Measurements from ENCODE around the gene KIAA0232. TPM values are rescaled to one million over a fixed set of nuclear protein-coding genes. Genes with fewer than 3 reads are reported as not detected.
A peak's percentile ranks its signal among the peaks of the same experiment; 100 is the strongest.
"Not testable (repeated sequence)": the region's sequence is repeated elsewhere in the genome, so short reads cannot be mapped to it uniquely, and the experiment has no call there.

KIAA0232 gene
- total RNA-seq, 4 donors from 2014 or later, result 19.8 to 73.6 (median 49.5) TPM

DNA sequence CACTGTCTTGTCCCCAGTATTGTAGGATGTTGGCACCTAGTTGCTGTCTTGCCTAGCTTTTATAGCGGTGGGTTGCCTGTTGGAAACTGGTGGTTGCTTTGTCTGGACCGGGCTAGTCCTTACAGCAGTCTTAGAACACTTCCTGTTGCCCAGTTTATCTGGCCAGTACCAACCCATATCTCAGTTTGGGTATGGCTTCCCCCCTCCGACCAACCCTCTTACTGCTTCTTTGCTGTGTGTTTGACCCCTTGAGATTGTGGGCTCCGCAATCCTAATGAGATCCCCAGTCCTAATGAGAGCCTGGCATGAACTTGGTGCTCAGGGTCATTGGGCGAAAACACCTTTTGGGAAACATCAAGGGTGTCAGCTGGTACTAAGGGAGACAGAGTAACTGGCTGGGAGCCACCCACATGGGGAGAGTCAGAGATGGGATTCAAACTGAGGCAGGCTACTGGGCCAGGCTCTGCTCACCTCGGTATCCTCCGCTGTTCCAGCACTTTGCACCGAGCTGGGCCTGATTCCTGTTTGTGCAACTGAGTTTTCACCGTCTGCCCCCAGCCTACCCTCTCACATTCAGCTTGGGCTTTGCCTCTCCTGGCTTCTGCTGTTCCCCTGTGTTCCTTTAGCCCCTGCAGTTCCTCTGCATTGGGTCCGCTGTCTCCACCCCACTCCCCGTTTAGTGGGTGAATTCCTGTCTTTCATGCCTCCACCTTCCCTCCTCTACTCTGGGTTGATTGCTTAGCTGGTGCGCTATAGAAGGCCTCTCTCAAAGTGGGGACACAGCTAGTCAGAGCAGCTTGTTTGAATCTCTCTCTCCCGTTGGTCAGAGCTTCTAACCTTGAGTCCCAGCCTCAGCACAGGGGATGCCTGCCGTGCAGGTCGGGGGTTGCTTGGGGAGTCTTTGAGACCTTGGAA, 128.7 kb downstream of the KIAA0232 start:
- Histone ChIP-seq H3K36me3 (no peaks in the 10 kb centered on the region), H3K27ac (peak overlapping the region in 3 of 4 donors; percentile 98 to 100 (median 99))

DNA sequence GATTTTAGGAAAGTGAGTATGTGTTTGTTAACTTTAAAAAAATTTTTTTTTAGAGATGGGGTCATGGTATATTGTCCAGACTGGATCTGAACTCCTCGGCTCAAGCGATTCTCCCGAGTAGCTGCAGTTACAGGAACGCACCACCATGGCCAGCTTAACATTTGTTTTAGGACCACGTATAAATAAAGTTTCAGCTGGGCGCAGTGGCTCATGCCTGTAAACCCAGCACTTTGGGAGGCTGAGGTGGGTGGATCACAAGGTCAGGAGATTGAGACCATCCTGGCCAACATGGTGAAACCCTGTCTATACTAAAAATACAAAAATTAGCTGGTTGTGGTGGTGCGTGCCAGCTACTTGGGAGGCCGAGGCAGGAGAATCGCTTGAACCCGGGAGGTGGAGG, 129.4 kb downstream of the KIAA0232 start:
- not testable (repeated sequence) for H3K27me3 ChIP-seq, H3K36me3 ChIP-seq, H3K9me3 ChIP-seq, DNase-seq
- peak overlapping the region in 1 of 4 donors; percentile 17 for H3K27ac ChIP-seq
- H3K4me3 ChIP-seq, result peak overlapping the region in 1 of 4 donors; percentile 99
- TF ChIP-seq, protein P1, sequence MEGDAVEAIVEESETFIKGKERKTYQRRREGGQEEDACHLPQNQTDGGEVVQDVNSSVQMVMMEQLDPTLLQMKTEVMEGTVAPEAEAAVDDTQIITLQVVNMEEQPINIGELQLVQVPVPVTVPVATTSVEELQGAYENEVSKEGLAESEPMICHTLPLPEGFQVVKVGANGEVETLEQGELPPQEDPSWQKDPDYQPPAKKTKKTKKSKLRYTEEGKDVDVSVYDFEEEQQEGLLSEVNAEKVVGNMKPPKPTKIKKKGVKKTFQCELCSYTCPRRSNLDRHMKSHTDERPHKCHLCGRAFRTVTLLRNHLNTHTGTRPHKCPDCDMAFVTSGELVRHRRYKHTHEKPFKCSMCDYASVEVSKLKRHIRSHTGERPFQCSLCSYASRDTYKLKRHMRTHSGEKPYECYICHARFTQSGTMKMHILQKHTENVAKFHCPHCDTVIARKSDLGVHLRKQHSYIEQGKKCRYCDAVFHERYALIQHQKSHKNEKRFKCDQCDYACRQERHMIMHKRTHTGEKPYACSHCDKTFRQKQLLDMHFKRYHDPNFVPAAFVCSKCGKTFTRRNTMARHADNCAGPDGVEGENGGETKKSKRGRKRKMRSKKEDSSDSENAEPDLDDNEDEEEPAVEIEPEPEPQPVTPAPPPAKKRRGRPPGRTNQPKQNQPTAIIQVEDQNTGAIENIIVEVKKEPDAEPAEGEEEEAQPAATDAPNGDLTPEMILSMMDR (IDR thresholded peaks at IDR 0.05), result peak in 1 of 6 experiments; percentile 3
- H3K4me1 ChIP-seq, result peaks cover 8 to 47% (median 17%) of the 10 kb centered on the region in 4 donors

More for the DNA sequence above, 128.7 kb downstream of the KIAA0232 start:
- Histone ChIP-seq H3K9me3 (no peaks in the 10 kb centered on the region), H3K4me3 (peak overlapping the region; percentile 83 to 99 (median 96)), H3K27me3 (no peaks in the 10 kb centered on the region), H3K4me1 (peaks cover under 1 to 40% (median 10%) of the 10 kb centered on the region in 4 donors)
- no peak for DNase-seq
- no peak for TF ChIP-seq POLR2A (IDR thresholded peaks at IDR 0.05)
- TF ChIP-seq, protein P1 (IDR thresholded peaks at IDR 0.05), result no peak

DNA sequence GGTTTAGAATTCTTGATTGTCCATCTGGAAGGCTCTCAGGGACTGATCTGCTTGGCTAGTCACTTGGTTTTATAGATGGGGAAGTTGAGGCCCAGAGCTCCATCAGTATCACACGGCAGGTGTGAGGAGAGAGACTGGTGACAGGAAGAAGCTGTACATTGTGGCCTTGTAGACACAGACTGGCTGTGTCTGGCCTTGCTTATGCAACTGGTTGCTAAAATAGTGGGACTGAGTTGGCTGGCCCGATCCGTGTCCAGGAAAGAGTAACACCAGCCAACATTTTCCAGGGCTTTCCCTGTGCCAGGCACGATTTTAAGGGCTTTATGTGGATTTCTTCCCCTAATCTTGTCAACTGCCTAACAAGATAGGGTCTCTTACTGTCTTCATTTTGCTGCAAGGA, 129.9 kb downstream of the KIAA0232 start:
- H3K4me1 ChIP-seq, result peaks cover 13 to 53% (median 19%) of the 10 kb centered on the region in 4 donors
- DNase-seq, result peak in 1 of 3 donors; percentile 25
- H3K27ac ChIP-seq, result peak overlapping the region in 1 of 4 donors; percentile 17

DNA sequence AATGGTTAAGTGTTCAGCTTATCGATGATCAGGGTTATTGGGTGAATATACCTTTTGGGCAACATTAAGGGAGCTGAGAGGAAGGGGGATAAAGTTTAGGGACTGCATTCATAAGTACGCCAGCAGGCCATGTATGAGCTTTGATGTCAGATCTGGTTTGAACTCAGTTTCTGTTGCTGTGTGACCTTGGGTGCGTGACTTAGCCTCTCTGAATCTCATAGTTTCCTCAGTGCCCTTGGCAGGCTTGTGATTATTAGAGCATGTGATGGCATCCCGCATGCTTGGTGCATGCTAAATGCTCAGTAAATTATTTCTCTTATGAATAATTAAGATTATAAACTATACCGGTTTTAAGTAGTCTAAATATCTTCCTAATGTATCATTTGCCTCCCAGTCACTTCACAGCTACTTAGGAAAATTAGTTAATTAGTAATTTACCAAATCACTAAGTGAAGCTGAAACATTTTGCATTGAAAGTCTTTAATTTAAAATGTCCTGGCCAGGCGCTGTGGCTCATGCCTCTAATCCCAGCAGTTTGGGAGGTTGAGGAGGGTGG, 130.9 kb downstream of the KIAA0232 start:
- Histone ChIP-seq H3K4me3 (no peak overlapping the region), H3K27ac (no peak overlapping the region), H3K36me3 (no peaks in the 10 kb centered on the region), H3K4me1 (peaks cover 19 to 55% (median 27%) of the 10 kb centered on the region in 4 donors), H3K27me3 (no peaks in the 10 kb centered on the region), H3K9me3 (no peaks in the 10 kb centered on the region)
- DNase-seq, result no peak
- TF ChIP-seq, protein P1 (IDR thresholded peaks at IDR 0.05), result no peak
- TF ChIP-seq POLR2A (IDR thresholded peaks at IDR 0.05), result no peak

More for the DNA sequence above, 129.9 kb downstream of the KIAA0232 start:
- Histone ChIP-seq H3K9me3 (no peaks in the 10 kb centered on the region), H3K4me3 (no peak overlapping the region), H3K36me3 (no peaks in the 10 kb centered on the region), H3K27me3 (no peaks in the 10 kb centered on the region)
- TF ChIP-seq, protein P1 (IDR thresholded peaks at IDR 0.05), result no peak

DNA sequence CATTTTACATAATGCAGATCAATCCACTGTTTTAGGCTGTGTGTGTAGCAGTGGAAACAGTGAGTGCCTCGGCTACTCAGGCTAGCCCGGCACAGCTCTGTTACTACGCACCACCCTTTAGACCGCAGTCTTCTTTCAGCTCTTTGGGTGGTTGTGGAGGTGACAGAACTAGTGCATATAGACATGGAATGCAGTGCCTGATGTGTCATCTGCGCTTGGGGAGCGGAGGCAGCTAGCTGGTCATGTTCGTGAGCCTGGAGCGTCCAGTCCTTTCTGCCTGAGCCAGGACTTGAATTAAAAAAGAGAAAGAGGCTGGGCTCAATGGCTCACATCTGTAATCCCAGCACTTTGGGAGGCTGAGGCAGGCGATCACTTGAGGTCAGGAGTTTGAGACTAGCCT, 131.9 kb downstream of the KIAA0232 start:
- H3K9me3 ChIP-seq, result no peaks in the 10 kb centered on the region
- no peaks in the 10 kb centered on the region for H3K27me3 ChIP-seq
- DNase-seq, result no peak
- TF ChIP-seq, protein P1 (IDR thresholded peaks at IDR 0.05), result no peak
- no peak for TF ChIP-seq POLR2A (IDR thresholded peaks at IDR 0.05)
- H3K27ac ChIP-seq, result peak overlapping the region in 2 of 4 donors; percentile 88 to 95
- H3K4me1 ChIP-seq, result peaks cover 20 to 61% (median 28%) of the 10 kb centered on the region in 4 donors
- H3K4me3 ChIP-seq, result no peak overlapping the region
- no peaks in the 10 kb centered on the region for H3K36me3 ChIP-seq
